GM12801 (cell line): Measurements from ENCODE around the gene HIVEP3.

ENCODE experiments used
- CTCF ChIP-seq: IDR thresholded peaks from one replicate; pipeline ENCODE4 v1.5.1; 2011; ENCODE audit warnings: control low read depth; ENCODE audit not compliant: insufficient read length; ENCODE audit errors: extremely low read depth

HIVEP3 gene

GRCh38 chr1:41891199-41891896 is 27.4 kb downstream of the HIVEP3 start:
- TF ChIP-seq CTCF = no peak

GRCh38 chr1:41890825-41891198 is 27.9 kb downstream of the HIVEP3 start:
- TF ChIP-seq CTCF = no peak

GRCh38 chr1:41889506-41890414 is 29.0 kb downstream of the HIVEP3 start:
- TF ChIP-seq CTCF = no peak

- TF ChIP-seq CTCF = no peak
Measured at GRCh38 chr1:41888756-41889155, 30.0 kb downstream of the HIVEP3 start.

- TF ChIP-seq CTCF = no peak
Measured at GRCh38 chr1:41887365-41887764, 31.4 kb downstream of the HIVEP3 start.

- TF ChIP-seq CTCF = no peak
Measured at GRCh38 chr1:41884256-41885230, 34.2 kb downstream of the HIVEP3 start.

DNA sequence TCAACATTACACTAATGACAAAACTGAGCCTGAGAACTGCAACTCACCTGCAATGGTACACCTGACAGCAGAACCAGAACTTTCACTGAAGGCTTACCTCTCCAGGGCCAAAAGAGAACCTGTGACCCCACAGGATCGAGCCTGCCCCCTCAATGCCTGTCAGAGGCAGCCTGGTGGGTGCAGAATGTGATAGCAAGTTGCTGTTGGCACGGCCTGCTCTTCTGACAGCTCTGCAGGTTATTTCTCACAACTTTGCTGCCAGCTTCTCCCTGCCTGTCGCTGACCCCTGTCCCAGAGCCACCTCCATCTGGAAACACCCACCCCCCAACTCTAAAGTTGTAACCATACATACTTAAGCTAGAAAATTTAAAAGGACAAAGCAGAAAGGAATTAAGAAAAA is 35.2 kb downstream of the HIVEP3 start:
- no peak for TF ChIP-seq CTCF
